Measurements from ENCODE around the gene DNAH8. TPM values are rescaled to one million over a fixed set of nuclear protein-coding genes. Genes with fewer than 3 reads are reported as not detected.
A peak's percentile ranks its signal among the peaks of the same experiment; 100 is the strongest.

The DNAH8 gene
- total and polyA plus RNA-seq, 8 donors: under 0.01 to 0.18 TPM; not detected in 6

GRCh38 chr6:38676236-38676973 lies 38.7 kb upstream of the DNAH8 start:
- Histone ChIP-seq H3K4me1 (peaks cover 0 to 14% (median 4%) of the 10 kb centered on the region in 4 donors), H3K9me3 (no peaks in the 10 kb centered on the region), H3K36me3 (peaks cover 7 to 67% (median 63%) of the 10 kb centered on the region in 4 donors), H3K27me3 (no peaks in the 10 kb centered on the region), H3K4me3 (no peak overlapping the region), H3K27ac (peak overlapping the region in 1 of 5 donors; percentile 39)
- 62 to 78% (median 72%) methylated on average over 2 of the region's 2 CpGs for WGBS, 5 donors
- peak in 1 of 2 donors; percentile 6 for DNase-seq
- TF ChIP-seq POLR2AphosphoS5 (IDR thresholded peaks at IDR 0.05) (no peak), CTCF (IDR thresholded peaks at IDR 0.05) (no peak), EP300 (IDR thresholded peaks at IDR 0.05) (no peak), POLR2A (IDR thresholded peaks at IDR 0.05) (no peak)
- intact Hi-C loops (cut with DNase I; ENCODE audit: low total_unique reads): no loop called here

DNA sequence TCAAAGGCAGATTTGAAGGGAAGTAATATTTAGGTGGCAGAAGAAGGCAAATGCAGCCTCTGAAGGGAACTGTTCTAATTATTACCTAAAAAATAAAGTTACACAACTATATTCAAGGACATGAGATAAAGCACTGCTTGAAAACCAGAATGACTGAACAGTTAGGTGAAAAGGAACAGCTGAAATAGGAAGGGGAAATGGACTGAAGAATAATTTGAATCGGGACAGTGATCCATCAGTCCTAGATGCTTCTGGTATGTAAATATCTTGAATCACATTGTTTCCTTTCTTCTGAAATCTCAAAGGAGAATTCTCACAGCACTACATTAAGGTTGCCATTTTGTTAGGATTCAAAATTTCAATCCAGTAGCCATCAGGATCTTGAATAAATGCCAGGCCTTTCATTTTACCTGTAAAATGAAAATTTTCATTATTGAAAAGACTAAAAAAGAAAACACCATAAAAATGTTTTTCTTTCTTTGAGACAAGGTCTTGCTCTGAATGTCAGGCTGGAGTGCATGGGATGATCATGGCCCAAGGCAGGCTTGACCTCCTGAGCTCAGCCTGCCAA lies 38.1 kb upstream of the DNAH8 start:
- Histone ChIP-seq H3K4me1 (peaks cover 0 to 11% (median 4%) of the 10 kb centered on the region in 4 donors), H3K4me3 (no peak overlapping the region), H3K9me3 (no peaks in the 10 kb centered on the region), H3K27me3 (no peaks in the 10 kb centered on the region), H3K27ac (peak overlapping the region in 1 of 5 donors; percentile 39), H3K36me3 (peaks cover 7 to 74% (median 69%) of the 10 kb centered on the region in 4 donors)
- TF ChIP-seq POLR2A (IDR thresholded peaks at IDR 0.05) (no peak), EP300 (IDR thresholded peaks at IDR 0.05) (no peak), CTCF (IDR thresholded peaks at IDR 0.05) (no peak), POLR2AphosphoS5 (IDR thresholded peaks at IDR 0.05) (no peak)
- no peak for DNase-seq
- intact Hi-C loops (cut with DNase I; ENCODE audit: low total_unique reads): no loop called here
- WGBS, 5 donors: 71 to 85% (median 77%) methylated on average over 1 of the region's 1 CpG

- Histone ChIP-seq H3K27me3 (no peaks in the 10 kb centered on the region), H3K27ac (peak overlapping the region in 1 of 5 donors; percentile 39), H3K4me1 (peaks cover 0 to 8% (median 4%) of the 10 kb centered on the region in 4 donors), H3K4me3 (no peak overlapping the region), H3K36me3 (peaks cover 7 to 86% (median 80%) of the 10 kb centered on the region in 4 donors), H3K9me3 (no peaks in the 10 kb centered on the region)
- intact Hi-C loops (cut with DNase I; ENCODE audit: low total_unique reads): no loop called here
- 88 to 93% (median 91%) methylated on average over 7 of the region's 7 CpGs for WGBS, 5 donors
- TF ChIP-seq EP300 (IDR thresholded peaks at IDR 0.05) (no peak), CTCF (IDR thresholded peaks at IDR 0.05) (no peak), POLR2AphosphoS5 (IDR thresholded peaks at IDR 0.05) (no peak), POLR2A (IDR thresholded peaks at IDR 0.05) (no peak)
- no peak for DNase-seq
These were observed 36.8 kb upstream of the DNAH8 start for GRCh38 chr6:38678178-38678760.

GRCh38 chr6:38679668-38680067 lies 35.4 kb upstream of the DNAH8 start:
- no peaks in the 10 kb centered on the region for H3K9me3 ChIP-seq
- DNase-seq: no peak
- H3K4me3 ChIP-seq: no peak overlapping the region
- TF ChIP-seq POLR2AphosphoS5 (IDR thresholded peaks at IDR 0.05) (no peak), CTCF (IDR thresholded peaks at IDR 0.05) (no peak), POLR2A (IDR thresholded peaks at IDR 0.05) (no peak), EP300 (IDR thresholded peaks at IDR 0.05) (no peak)
- H3K27me3 ChIP-seq: no peaks in the 10 kb centered on the region
- intact Hi-C loops (cut with DNase I; ENCODE audit: low total_unique reads): no loop called here
- peaks cover 7 to 92% (median 89%) of the 10 kb centered on the region in 4 donors for H3K36me3 ChIP-seq
- no peak overlapping the region for H3K27ac ChIP-seq
- no peaks in the 10 kb centered on the region for H3K4me1 ChIP-seq
- 95 to 100% (median 96%) methylated on average over 1 of the region's 1 CpG for whole genome bisulfite sequencing, 5 donors
